GM19455 (cell line): ENCODE results near the gene USP54.
"Not testable (repeated sequence)": the region's sequence is repeated elsewhere in the genome, so short reads cannot be mapped to it uniquely, and the experiment has no call there.

ENCODE experiments used
- ATAC-seq: cut with Tn5 transposase; IDR thresholded peaks from one replicate; pipeline ENCODE4 v1.9.1; 2021; ENCODE audit not compliant: unreplicated experiment

USP54 gene

DNA sequence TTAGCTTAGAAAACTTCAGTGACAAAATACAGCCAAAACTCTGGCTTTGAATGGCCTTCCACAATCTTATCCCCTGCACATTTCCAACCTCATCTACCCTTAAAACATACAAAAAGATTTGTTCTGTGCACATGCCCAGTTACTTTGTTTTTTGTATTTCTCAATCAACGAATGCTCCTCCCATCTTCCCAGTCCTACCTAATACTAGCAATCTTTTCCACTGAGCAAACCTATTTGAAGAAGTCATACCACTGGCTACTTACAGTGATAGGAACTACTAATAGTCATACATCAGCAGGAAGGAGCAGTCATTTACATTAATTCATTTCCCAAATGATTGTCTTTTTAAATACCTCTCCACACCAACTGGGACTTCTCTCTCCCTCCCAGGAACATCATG, 2.5 kb downstream of the USP54 start:
- ATAC-seq: no peak

GRCh38 chr10:73586583-73586984, 4.6 kb downstream of the USP54 start:
- ATAC-seq: no peak

DNA sequence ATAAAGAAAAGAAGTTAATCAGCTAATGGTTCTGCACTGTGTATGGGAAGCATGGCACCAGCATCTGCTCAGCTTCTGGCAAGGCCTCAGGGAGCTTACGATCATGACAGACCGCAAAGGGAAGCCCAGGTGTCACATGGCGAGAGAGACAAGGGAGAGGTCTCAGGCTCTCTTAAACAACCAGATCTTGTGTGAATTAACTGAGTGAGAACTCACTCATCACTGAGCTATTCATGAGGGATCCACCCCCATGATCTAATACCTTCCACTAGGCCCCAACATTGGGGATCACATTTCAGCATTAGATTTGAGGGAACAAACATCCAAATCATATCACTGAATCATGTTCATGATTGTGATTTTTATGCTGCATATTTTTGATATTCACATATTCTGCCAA, 5.8 kb downstream of the USP54 start:
- no peak for ATAC-seq

DNA sequence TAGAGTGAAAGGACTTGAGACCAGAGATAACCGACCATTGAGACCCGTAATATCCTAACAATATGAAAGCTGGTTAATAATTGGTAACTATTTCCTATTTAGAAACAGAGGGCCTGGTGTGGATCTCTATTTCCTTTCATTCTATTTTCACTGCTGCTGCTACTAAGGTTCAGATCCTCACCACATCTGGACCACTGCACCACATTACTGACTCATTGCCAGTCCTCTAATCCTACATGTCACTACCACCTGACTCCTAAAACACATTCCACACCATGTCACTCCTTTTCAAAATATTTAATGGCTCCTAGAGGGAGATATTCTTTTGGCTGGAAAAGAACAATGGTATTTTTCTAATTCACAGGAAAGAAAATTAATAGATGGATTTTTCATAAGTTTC, 6.4 kb downstream of the USP54 start:
- no peak for ATAC-seq

- no peak for ATAC-seq
Measured at GRCh38 chr10:73581918-73582317, 9.2 kb downstream of the USP54 start.

- ATAC-seq: not testable (repeated sequence)
Measured at GRCh38 chr10:73578927-73579326, 12.2 kb downstream of the USP54 start.

DNA sequence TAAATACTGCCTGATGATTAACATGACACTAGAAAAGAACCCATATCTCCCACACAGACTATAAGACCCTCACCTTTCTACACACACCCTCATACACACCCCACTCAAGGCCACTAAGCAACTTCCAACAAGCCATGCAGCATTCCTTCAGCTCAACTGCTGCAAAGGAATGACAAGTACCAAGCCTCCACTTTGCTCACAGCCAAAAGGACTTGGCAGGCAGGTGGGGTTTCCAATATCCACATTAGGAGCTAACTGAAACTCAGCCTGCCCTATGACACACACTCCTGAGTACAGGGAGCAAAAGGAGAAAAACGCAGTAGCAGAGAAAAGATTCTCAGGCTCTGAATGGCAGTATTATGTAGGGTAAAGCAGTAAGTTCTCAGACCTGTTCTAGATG, 13.4 kb downstream of the USP54 start:
- no peak for ATAC-seq

DNA sequence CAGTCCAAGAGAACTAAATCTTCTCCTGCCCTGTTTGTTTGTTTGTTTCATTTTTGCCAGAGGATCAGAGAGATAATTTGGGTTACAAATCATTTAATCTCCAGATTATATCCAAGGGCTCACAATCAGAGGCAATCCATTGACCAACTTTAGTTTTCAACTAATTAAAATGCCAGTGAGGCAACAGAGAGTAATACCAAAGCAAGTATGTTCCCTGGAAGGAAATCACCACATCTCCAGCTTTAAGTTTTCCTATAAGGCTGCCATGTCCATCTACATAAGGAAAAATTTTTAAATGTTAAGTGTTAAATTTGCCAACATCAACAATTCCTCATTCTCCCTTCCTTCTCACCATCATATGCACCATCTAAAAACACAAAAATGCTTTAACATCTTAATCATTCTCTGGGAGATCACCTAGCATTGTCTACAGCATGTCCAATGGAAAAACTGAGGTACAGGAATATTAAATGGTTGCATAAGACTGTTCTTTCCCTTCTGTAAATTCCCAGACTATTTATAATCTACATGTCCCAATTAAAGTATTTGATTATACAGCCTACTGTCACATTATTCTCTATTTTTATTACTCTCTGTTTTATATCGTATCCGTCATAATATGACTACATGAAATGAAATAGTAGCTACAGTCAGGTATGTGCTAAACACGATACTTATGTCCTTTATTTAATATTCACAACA, 14.1 kb downstream of the USP54 start:
- ATAC-seq: no peak

GRCh38 chr10:73576178-73576889, 14.8 kb downstream of the USP54 start:
- ATAC-seq: no peak

- ATAC-seq: not testable (repeated sequence)
Measured at GRCh38 chr10:73567025-73567424, 24.1 kb downstream of the USP54 start.

- ATAC-seq: no peak
Measured at GRCh38 chr10:73561192-73561591, 29.9 kb downstream of the USP54 start.

- ATAC-seq: no peak
Measured at GRCh38 chr10:73559590-73559989, 31.6 kb downstream of the USP54 start.

GRCh38 chr10:73556855-73557254, 34.3 kb downstream of the USP54 start:
- ATAC-seq: no peak

GRCh38 chr10:73554721-73555120, 36.4 kb downstream of the USP54 start:
- ATAC-seq: no peak

- ATAC-seq: no peak
Measured at GRCh38 chr10:73553761-73554160, 37.4 kb downstream of the USP54 start.

DNA sequence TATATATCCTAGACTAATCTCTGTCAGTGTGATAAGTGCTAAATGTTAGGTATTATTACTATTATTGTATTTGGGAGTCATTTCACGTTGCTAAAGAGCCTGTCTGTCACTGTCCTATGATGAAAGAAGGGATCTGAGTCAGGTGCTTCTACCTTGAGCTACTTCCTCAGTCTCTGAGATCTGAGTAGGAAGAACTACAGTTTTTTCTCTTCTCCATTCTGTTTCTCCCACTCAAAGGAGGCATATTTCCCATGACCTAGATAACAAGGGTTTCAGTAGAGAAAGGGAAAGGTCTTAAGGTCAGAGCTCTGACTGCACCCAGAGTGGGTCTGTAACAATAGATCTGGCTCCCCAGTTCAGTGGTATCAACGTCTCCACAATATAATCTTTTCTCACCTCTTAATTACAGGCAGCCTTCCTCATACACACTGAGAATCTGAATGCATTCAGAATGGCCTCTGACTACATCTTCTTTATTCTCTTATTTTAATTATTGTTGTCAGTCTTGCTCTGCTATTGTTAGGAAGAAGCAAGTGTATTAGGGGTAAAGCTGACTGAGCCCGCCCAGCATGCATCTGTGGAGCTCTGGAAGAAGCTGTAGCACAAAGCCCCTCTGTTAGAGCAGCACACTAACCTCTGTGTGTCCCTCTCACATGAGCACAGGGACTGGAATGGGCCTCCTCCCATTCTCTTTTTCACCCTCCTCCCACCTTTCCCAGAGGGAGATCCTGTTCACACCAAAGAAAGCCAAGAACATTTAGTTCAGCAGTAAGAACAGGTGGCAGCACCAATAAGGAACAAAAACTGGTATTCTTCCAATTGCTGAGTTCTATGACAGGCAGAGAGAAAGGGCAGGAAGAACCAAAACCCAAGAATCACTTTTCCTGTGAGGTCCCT, 38.1 kb downstream of the USP54 start:
- no peak for ATAC-seq

- ATAC-seq: no peak
Measured at GRCh38 chr10:73551515-73551914, 39.6 kb downstream of the USP54 start.

DNA sequence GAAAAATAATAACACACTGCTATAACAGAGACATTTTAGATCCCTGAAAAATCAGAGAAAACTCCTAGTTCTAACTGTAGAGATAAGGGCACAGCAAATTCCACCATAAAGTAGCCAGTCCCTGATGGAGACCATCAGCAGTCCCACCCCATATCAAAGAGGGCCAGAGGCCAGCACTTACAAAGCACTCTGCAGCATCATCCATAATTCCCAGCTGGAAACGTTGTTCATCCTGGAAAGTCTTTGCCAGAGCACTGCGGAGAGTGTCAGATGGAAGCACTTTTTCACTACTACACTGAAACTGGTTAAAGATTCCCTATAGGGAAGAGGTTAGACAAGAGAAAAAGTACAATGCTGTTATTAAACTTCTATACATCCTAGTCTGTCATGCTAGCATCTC, 45.8 kb downstream of the USP54 start:
- no peak for ATAC-seq

DNA sequence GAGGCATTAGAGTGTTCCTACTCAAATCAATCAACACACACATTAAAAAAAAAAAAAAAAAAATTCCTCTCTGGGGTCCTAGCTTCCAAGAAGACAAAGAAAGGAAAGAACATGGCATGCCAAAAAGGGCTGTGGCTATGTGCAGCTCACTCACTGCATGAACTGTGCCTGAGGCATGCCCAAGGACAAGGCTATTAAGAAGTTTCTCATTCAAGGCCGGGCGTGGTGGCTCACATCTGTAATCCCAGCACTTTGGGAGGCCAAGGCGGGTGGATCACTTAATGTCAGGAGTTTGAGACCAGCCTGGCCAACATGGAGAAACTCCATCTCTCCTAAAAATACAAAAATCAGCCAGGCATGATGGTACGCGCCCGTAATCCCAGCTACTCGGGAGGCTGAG, 53.4 kb downstream of the USP54 start:
- no peak for ATAC-seq

GRCh38 chr10:73537288-73537687, 53.9 kb downstream of the USP54 start:
- ATAC-seq: no peak

DNA sequence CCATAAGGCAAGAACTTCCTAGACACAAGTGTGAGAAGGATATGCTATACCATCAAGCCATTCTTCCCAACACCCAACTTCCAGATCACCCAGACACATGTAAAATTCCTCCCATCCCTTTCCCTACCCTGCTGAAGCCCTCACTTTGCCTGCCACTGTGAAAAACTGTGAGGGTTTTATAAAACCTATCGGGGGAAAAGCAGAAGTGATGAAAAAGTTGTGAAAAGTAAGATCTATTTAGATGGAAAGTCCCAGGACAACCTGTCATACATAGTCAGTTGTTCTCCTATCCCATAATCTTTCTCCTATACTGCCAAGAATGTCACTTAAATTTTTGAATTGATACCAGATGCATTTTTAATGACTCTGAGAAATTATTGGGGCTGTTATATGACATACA, 56.3 kb downstream of the USP54 start:
- ATAC-seq: no peak
